ENCODE results near the gene PKNOX2.

GRCh38 chr11:125301346-125301745 lies 136.8 kb downstream of the PKNOX2 start:
- TF ChIP-seq POLR2A (IDR thresholded peaks at IDR 0.05), result no peak
- no peak for TF ChIP-seq CTCF (IDR thresholded peaks at IDR 0.05)
- TF ChIP-seq POLR2AphosphoS5 (IDR thresholded peaks at IDR 0.05), result no peak
- TF ChIP-seq EP300 (IDR thresholded peaks at IDR 0.05), result no peak

All from gastroesophageal sphincter (tissue), 3 donors.